Measurements from ENCODE around the gene CBX1. TPM values are rescaled to one million over a fixed set of nuclear protein-coding genes. Genes with fewer than 3 reads are reported as not detected.

Gene CBX1
- total RNA-seq, 2 donors from 2014 or later = 18.3 to 22.1 TPM

MicroRNA genes within 50 kb of the gene (microRNA counts, 767-probe panel; counts per million panel counts)
- 2,658 to 4,205 counts per million in 2 donors for microRNA hsa-miR-152

Small RNA genes lying within 50 kb of the gene (microRNA-seq; reads per million reads assigned to microRNA genes)
- 1,460 to 1,485 reads per million in 2 donors for gene MIR152 (ENCODE audit: borderline number of aligned reads in 2 of 2, borderline replicate concordance in 1 of 2)

Other genes starting within 250 kb of the CBX1 start
- 10 to 100 TPM; 11.7 to 12.8 TPM for gene SP2, start 205.2 kb downstream of the CBX1 start, total RNA-seq
- 10 to 100 TPM; 28.4 to 35.4 TPM for gene PNPO, start 159.9 kb downstream of the CBX1 start, total RNA-seq
- gene PRR15L, start 143.6 kb downstream of the CBX1 start, total RNA-seq = 1 to 10 TPM; 1.2 to 6.5 TPM
- gene CDK5RAP3, start 130.4 kb downstream of the CBX1 start, total RNA-seq = 10 to 100 TPM; 37.9 to 45.4 TPM
- gene COPZ2, start 63.7 kb downstream of the CBX1 start, total RNA-seq = 10 to 100 TPM; 43.5 to 48.1 TPM
- 100 to 1,000 TPM; 271 to 418 TPM for gene NFE2L1, start 53.1 kb downstream of the CBX1 start, total RNA-seq
- gene SNX11, start 6.3 kb upstream of the CBX1 start, total RNA-seq = 1 to 10 TPM; 5.4 to 9.3 TPM

Data from right atrium auricular region (tissue), 2 donors.